ENCODE results near the gene SPAM1.

GRCh38 chr7:123879628-123880027, 45.4 kb upstream of the SPAM1 start:
- TF ChIP-seq CTCF (IDR thresholded peaks at IDR 0.05 in 8 of 11, conservative IDR thresholded peaks at IDR 0.05 in 3 of 11) (no peak), POLR2A (IDR thresholded peaks at IDR 0.05) (no peak), POLR2AphosphoS5 (IDR thresholded peaks at IDR 0.05) (no peak)
